Activated CD8-positive, alpha-beta T cell treated with anti-CD3 and anti-CD28 coated beads for 36 hours (primary cell): Measurements from ENCODE around the gene EPS8L1. TPM values are rescaled to one million over a fixed set of nuclear protein-coding genes. Genes with fewer than 3 reads are reported as not detected.
"Not testable (repeated sequence)": the region's sequence is repeated elsewhere in the genome, so short reads cannot be mapped to it uniquely, and the experiment has no call there.

ENCODE experiments used
- ATAC-seq: fragments of 200-7000 bp; cut with Tn5 transposase; one replicate; pipeline ENCODE4 v1.10.0; 2021; ENCODE audit warnings: mild to moderate bottlenecking, moderate library complexity
- CTCF ChIA-PET: fragments of 350-600 bp; sonication (Branson Sonifier 250); formaldehyde crosslinking; loops from one replicate; lab custom pipeline; 2021; ENCODE audit warnings: antibody characterized with exemption; lab: Charles Lee
- POLR2A ChIA-PET: fragments of 350-600 bp; sonication (Branson Sonifier 250); formaldehyde crosslinking; loops from one replicate; lab custom pipeline; 2021; ENCODE audit warnings: antibody characterized with exemption; lab: Charles Lee
- DNase-seq: peaks from one replicate; pipeline ENCODE4 v3.0.0-alpha.2; 2020
- H3K27ac Mint-ChIP-seq: one replicate; pipeline ENCODE4 v1.8.0; 2021; ENCODE audit warnings: mild to moderate bottlenecking, mixed read lengths
- H3K27me3 Mint-ChIP-seq: one replicate; pipeline ENCODE4 v1.8.0; 2021; ENCODE audit warnings: mixed read lengths
- H3K36me3 Mint-ChIP-seq: one replicate; pipeline ENCODE4 v1.8.0; 2021; ENCODE audit warnings: low read depth, mixed read lengths
- H3K4me1 Mint-ChIP-seq: one replicate; pipeline ENCODE4 v1.8.0; 2021; ENCODE audit warnings: low read depth, mixed read lengths
- H3K4me3 Mint-ChIP-seq: one replicate; pipeline ENCODE4 v1.8.0; 2021; ENCODE audit warnings: mild to moderate bottlenecking, moderate library complexity, mixed read lengths
- H3K9me3 Mint-ChIP-seq: one replicate; pipeline ENCODE4 v1.8.0; 2021; ENCODE audit warnings: mixed read lengths
- intact Hi-C: fragments of 100-400 bp; cut with micrococcal nuclease; formaldehyde crosslinking; loops from one replicate; pipeline ENCODE4 v1.10.0; 2022
- total RNA-seq, 2 experiments: library from RNA; stranded (reverse); gene quantifications; one replicate each; pipeline ENCODE4 v1.2.3, GENCODE V29; 2021
- TF ChIP-seq, protein P1 (sequence below): fragments of 200-600 bp; IDR thresholded peaks from one replicate; pipeline ENCODE4 v1.8.0; 2022; ENCODE audit warnings: antibody characterized with exemption, mild to moderate bottlenecking

EPS8L1 gene
- total RNA-seq: 1 to 10 TPM; 2.8 to 3.2 TPM

DNA sequence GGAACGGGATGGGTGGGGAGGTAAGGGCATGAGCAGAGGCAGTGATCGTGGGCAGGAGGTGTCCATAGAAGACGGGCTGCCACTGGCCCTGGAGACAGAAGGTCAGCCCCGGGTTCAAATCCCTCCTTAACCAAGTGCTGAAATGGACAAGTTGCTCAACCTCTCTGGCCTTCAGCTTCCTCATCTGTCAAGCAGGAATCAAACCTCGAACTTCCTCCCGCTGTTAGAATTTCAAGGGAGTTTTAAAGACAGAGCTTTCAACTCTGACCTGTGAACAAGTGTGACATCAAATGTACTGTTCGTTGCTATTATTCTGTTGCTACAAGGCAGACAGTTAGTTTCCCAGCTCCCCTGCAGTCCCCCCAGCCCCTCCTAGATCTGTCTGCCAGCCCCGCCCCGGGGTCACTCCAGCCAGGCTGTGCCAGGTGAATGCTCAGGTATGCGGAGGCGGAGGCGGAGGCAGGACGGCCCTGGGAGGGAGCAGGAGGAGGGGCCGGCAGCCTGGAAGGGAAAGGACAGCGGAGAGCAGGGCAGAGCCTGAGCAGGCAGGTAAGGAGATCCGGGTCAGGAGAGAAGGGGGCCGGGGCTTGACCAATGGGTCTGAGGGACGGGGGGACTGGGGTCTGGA lies at the start of gene EPS8L1:
EPS8L1 (plus strand) TSS at position 499 of the 628 bp plus-strand sequence. CDS start 576 bp downstream, outside the sequence.
- no peaks in the 10 kb centered on the region for H3K9me3 Mint-ChIP-seq
- ChIA-PET CTCF (interaction anchor here (1.1 kb wide), 1 partner anchor 149 kb away, joined by 3 read pairs; no protein-coding TSS in a partner anchor), POLR2A (no interaction called here)
- peaks cover 47% of the 10 kb centered on the region for H3K27me3 Mint-ChIP-seq
- H3K27ac Mint-ChIP-seq: no peak within 1 kb of the TSS
- intact Hi-C loops: no loop called here
- TF ChIP-seq, protein P1, sequence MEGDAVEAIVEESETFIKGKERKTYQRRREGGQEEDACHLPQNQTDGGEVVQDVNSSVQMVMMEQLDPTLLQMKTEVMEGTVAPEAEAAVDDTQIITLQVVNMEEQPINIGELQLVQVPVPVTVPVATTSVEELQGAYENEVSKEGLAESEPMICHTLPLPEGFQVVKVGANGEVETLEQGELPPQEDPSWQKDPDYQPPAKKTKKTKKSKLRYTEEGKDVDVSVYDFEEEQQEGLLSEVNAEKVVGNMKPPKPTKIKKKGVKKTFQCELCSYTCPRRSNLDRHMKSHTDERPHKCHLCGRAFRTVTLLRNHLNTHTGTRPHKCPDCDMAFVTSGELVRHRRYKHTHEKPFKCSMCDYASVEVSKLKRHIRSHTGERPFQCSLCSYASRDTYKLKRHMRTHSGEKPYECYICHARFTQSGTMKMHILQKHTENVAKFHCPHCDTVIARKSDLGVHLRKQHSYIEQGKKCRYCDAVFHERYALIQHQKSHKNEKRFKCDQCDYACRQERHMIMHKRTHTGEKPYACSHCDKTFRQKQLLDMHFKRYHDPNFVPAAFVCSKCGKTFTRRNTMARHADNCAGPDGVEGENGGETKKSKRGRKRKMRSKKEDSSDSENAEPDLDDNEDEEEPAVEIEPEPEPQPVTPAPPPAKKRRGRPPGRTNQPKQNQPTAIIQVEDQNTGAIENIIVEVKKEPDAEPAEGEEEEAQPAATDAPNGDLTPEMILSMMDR: no peak
- H3K4me3 Mint-ChIP-seq: no peak within 1 kb of the TSS
- ATAC-seq: no peak
- H3K36me3 Mint-ChIP-seq: no peaks in the 10 kb centered on the region
- peaks cover 6% of the 10 kb centered on the region for H3K4me1 Mint-ChIP-seq
- DNase-seq: no peak

DNA sequence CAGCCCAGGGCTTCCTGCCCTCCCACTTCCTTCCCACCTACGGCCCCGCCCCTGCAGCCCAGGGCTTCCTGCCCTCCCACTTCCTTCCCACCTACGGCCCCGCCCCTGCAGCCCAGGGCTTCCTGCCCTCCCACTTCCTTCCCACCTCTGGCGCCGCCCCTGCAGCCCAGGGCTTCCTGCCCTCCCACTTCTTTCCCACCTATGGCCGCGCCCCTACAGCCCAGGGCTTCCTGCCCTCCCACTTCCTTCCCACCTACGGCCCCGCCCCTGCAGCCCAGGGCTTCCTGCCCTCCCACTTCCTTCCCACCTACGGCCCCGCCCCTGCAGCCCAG lies 48.6 kb upstream of the EPS8L1 start:
- DNase-seq, intact Hi-C loops, ATAC-seq, H3K27me3 Mint-ChIP-seq, CTCF ChIA-PET, H3K4me3 Mint-ChIP-seq, H3K27ac Mint-ChIP-seq, H3K4me1 Mint-ChIP-seq: not testable (repeated sequence)
- H3K9me3 Mint-ChIP-seq: peaks cover 14% of the 10 kb centered on the region
- H3K36me3 Mint-ChIP-seq: peaks cover 19% of the 10 kb centered on the region
- POLR2A ChIA-PET: interaction anchor here (0.7 kb wide), 1 partner anchor 8 kb away, joined by 3 read pairs; no protein-coding TSS in a partner anchor

DNA sequence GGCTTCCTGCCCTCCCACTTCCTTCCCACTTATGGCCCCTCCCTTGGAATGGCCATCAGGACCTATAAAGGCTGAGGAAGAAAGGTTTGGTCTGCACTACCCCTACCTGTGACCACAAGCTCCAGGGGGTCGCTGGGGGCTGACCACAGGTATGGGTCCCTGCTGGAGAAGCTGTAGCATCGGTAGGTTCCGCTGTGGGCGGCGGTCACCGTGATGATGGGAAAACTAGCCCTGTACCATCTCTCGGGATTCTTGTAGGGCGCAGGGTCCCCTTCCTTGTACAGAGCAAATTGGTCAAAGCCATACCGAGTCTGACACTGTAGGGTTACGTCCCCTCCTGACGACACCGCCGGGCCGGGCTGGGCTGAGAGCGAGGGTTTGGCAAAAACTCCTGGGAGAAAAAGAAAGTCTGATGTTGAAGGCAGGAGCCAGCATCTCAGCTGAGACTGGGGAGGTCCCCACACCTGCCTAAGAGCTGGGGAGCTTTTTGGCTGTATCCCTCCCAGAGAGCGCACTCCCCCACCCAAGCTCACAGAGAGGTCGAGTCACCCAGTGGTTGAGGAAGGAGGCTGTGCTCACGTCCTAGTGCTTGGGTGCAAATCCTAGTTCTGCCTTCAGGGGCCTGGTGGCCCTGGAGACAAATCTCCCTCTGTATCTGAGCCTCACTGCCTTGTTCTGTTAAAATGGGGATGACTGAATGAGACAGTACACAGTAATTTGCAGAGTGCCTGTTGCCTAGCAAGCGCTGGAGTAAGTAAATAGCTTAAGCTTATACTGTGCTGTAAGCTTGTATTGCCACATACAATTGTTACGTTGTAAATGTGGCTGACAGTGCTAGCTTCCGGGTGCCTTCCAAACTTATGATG lies 48.0 kb upstream of the EPS8L1 start:
- peaks cover 9% of the 10 kb centered on the region for H3K9me3 Mint-ChIP-seq
- DNase-seq (peak; percentile 12), ATAC-seq (peak; percentile 60)
- no peaks in the 10 kb centered on the region for H3K27me3 Mint-ChIP-seq
- H3K4me1 Mint-ChIP-seq: peaks cover 5% of the 10 kb centered on the region
- intact Hi-C loops: no loop called here
- H3K36me3 Mint-ChIP-seq: peaks cover 13% of the 10 kb centered on the region
- POLR2A ChIA-PET: interaction anchor here (0.7 to 1.1 kb wide), 2 partner anchors 9 to 33 kb away, joined by 3 read pairs; no protein-coding TSS in a partner anchor
- CTCF ChIA-PET: no interaction called here
- H3K27ac Mint-ChIP-seq: no peak overlapping the region
- TF ChIP-seq, protein P1: no peak
- H3K4me3 Mint-ChIP-seq: no peak overlapping the region

DNA sequence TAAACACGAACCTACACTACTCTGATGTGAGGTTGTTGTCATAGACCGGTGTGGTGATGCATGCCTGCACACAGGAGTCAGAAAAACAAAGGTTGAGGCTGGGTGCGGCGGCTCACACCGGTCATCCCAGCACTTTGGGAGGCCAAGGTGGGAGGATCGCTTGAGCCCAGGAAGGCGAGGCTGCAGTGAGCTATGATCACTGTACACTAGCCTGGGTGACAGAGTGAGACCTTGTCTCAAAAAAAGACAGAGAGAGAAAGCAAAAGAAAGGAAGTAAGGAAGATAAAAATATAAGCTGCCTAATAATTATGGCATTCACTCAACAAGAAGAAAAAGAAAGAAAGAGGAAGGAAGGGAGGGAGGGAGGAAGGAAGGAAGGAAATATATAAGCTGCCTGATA lies 46.9 kb upstream of the EPS8L1 start:
- ChIA-PET POLR2A (interaction anchor here (1.1 kb wide), 1 partner anchor 32 kb away, joined by 3 read pairs; no protein-coding TSS in a partner anchor), CTCF (no interaction called here)
- H3K4me3 Mint-ChIP-seq: no peak overlapping the region
- H3K4me1 Mint-ChIP-seq: peaks cover 5% of the 10 kb centered on the region
- intact Hi-C loops: no loop called here
- no peak overlapping the region for H3K27ac Mint-ChIP-seq
- TF ChIP-seq, protein P1: no peak
- peaks cover 9% of the 10 kb centered on the region for H3K36me3 Mint-ChIP-seq
- H3K9me3 Mint-ChIP-seq: peaks cover 9% of the 10 kb centered on the region
- DNase-seq (no peak), ATAC-seq (no peak)
- H3K27me3 Mint-ChIP-seq: no peaks in the 10 kb centered on the region

DNA sequence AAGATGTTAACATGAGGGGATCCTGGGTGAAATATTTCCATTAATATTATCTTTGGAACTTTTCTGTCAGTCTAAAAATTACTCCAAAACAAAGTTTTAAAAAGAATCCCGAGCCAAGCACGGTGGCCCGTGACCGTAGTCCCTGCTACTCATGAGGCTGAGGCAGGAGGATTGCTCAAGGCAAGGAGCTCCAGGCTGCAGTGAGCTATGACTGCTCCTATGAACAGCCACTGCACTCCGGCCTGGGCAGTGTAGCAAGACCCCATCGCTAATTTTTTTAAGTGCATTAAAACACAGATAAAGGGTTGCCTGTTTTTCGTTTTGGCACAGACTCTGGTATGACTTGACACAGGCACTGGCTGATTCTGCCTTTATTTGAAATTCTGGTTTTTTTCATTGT lies 44.5 kb upstream of the EPS8L1 start:
- intact Hi-C loops: no loop called here
- ChIA-PET POLR2A (no interaction called here), CTCF (no interaction called here)
- TF ChIP-seq, protein P1: no peak
- Mint-ChIP-seq H3K27ac (no peak overlapping the region), H3K4me1 (peaks cover 2% of the 10 kb centered on the region), H3K27me3 (no peaks in the 10 kb centered on the region), H3K4me3 (no peak overlapping the region), H3K9me3 (peaks cover 2% of the 10 kb centered on the region), H3K36me3 (peaks cover 2% of the 10 kb centered on the region)
- ATAC-seq (no peak), DNase-seq (no peak)
